Measurements from ENCODE around the gene RPL10.
"Not testable (repeated sequence)": the region's sequence is repeated elsewhere in the genome, so short reads cannot be mapped to it uniquely, and the experiment has no call there.

Gene RPL10

DNA sequence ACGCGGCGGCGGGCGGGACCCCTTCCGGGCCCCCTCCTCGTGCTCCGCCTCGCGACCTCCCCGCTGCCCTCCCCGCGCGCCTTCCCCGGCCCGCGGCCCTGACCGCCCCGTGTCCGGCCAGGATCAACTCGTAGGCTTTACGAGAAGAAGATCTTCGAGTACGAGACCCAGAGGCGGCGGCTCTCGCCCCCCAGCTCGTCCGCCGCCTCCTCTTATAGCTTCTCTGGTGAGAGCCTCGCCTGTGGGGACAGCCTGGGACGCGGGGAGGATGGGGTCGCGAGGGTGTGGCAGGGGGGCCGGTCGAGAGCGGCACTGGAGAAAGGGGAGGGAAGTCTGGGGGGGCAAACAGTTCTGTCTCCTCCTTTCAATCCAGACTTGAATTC, 18.6 kb upstream of the RPL10 start:
- Histone ChIP-seq H3K9me3 (ENCODE audit: control insufficient read depth, insufficient read depth, low read length) (peaks cover 20% of the 10 kb centered on the region; the same call in 1 of the 2 replicates), H3K4me1 (ENCODE audit: control insufficient read depth, insufficient read depth, low read length) (peaks cover 11% of the 10 kb centered on the region), H3K36me3 (ENCODE audit: control insufficient read depth, insufficient read depth, low read length) (peaks cover 10% of the 10 kb centered on the region; the same call in 1 of the 2 replicates), H3K9ac (ENCODE audit: low read depth, low read length) (peak overlapping the region; percentile 92), H3K4me3 (ENCODE audit: low read depth, low read length) (peak overlapping the region; percentile 80), H3K27me3 (ENCODE audit: control insufficient read depth, insufficient read depth, low read length) (no peaks in the 10 kb centered on the region), H3K27ac (ENCODE audit: low read depth, low read length) (peak overlapping the region; percentile 95)

GRCh38 chrX:154380153-154380552, 18.0 kb upstream of the RPL10 start:
- Histone ChIP-seq H3K9me3 (ENCODE audit: control insufficient read depth, insufficient read depth, low read length) (peaks cover 20% of the 10 kb centered on the region; the same call in 1 of the 2 replicates), H3K36me3 (ENCODE audit: control insufficient read depth, insufficient read depth, low read length) (peaks cover 10% of the 10 kb centered on the region; the same call in 1 of the 2 replicates), H3K4me3 (ENCODE audit: low read depth, low read length) (peak overlapping the region; percentile 80), H3K9ac (ENCODE audit: low read depth, low read length) (peak overlapping the region; percentile 92; the same call in 1 of the 2 replicates), H3K27me3 (ENCODE audit: control insufficient read depth, insufficient read depth, low read length) (no peaks in the 10 kb centered on the region), H3K27ac (ENCODE audit: low read depth, low read length) (peak overlapping the region; percentile 95), H3K4me1 (ENCODE audit: control insufficient read depth, insufficient read depth, low read length) (peaks cover 11% of the 10 kb centered on the region)

DNA sequence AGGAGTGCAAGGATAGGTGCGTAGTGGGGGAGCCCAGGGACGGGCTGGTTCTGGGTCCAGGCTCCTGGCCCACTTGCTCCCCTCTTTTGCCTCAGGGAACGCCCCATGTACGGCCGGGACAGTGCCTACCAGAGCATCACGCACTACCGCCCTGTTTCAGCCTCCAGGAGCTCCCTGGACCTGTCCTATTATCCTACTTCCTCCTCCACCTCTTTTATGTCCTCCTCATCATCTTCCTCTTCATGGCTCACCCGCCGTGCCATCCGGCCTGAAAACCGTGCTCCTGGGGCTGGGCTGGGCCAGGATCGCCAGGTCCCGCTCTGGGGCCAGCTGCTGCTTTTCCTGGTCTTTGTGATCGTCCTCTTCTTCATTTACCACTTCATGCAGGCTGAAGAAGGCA, 17.4 kb upstream of the RPL10 start:
- H3K36me3 ChIP-seq (ENCODE audit: control insufficient read depth, insufficient read depth, low read length), result peaks cover 10% of the 10 kb centered on the region; the same call in 1 of the 2 replicates
- peaks cover 11% of the 10 kb centered on the region for H3K4me1 ChIP-seq (ENCODE audit: control insufficient read depth, insufficient read depth, low read length)
- peaks cover 20% of the 10 kb centered on the region; the same call in 1 of the 2 replicates for H3K9me3 ChIP-seq (ENCODE audit: control insufficient read depth, insufficient read depth, low read length)
- H3K4me3 ChIP-seq (ENCODE audit: low read depth, low read length), result peak overlapping the region; percentile 80
- peak overlapping the region; percentile 95 for H3K27ac ChIP-seq (ENCODE audit: low read depth, low read length)
- H3K27me3 ChIP-seq (ENCODE audit: control insufficient read depth, insufficient read depth, low read length), result no peaks in the 10 kb centered on the region
- peak overlapping the region; percentile 92; the same call in 1 of the 2 replicates for H3K9ac ChIP-seq (ENCODE audit: low read depth, low read length)

DNA sequence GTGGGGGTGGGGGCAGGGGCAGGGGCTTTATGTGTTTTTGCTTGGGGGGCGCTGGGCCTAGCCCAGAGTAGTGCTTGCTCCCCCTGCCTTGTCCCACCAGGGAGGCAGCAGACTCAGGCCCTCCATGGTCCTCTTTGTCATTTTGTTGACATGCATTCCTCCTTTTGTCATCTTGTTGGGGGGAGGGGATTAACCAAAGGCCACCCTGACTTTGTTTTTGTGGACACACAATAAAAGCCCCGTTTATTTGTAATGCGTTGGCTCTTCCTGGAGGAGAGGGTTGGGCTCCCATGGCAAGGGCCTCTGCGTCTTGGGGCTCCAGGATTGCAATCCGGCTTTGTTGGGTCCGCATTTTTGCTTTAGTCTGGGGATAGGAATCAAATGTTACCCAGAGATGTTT, 16.9 kb upstream of the RPL10 start:
- H3K36me3 ChIP-seq (ENCODE audit: control insufficient read depth, insufficient read depth, low read length), result peaks cover 10% of the 10 kb centered on the region; the same call in 1 of the 2 replicates
- peaks cover 20% of the 10 kb centered on the region; the same call in 1 of the 2 replicates for H3K9me3 ChIP-seq (ENCODE audit: control insufficient read depth, insufficient read depth, low read length)
- H3K4me3 ChIP-seq (ENCODE audit: low read depth, low read length), result peak overlapping the region; percentile 35; the same call in 1 of the 2 replicates
- no peaks in the 10 kb centered on the region for H3K27me3 ChIP-seq (ENCODE audit: control insufficient read depth, insufficient read depth, low read length)
- peak overlapping the region; percentile 46; the same call in 1 of the 2 replicates for H3K9ac ChIP-seq (ENCODE audit: low read depth, low read length)
- H3K4me1 ChIP-seq (ENCODE audit: control insufficient read depth, insufficient read depth, low read length), result peaks cover 11% of the 10 kb centered on the region
- peak overlapping the region; percentile 95 for H3K27ac ChIP-seq (ENCODE audit: low read depth, low read length)

DNA sequence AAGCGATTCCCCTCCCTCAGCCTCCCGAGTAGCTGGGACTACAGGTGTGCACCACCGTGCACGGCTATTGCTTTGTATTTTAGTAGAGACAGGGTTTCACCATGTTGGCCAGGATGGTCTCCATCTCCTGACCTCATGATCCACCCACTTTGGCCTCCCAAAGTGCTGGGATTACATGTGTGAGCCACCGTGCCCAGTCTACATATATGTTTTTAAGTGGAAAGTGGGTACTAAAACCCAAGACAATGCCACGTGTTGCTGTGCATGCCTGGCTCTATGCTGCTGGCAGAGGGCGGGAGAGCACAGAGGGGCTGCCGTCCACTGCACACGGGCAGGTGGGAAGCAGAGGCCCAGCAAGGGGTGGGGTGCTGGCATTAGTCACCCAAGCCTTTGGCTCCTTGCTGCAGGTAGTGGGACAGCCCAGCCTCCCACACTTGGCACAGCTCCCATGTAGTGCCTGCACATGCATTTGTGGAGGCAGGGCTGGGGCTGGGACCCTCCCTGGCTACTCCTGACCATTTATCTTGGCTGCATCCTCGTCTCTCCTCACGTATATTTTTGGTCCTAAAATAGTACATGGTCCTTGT, 15.6 kb upstream of the RPL10 start:
- Histone ChIP-seq H3K4me3 (ENCODE audit: low read depth, low read length) (no peak overlapping the region), H3K36me3 (ENCODE audit: control insufficient read depth, insufficient read depth, low read length) (peaks cover 10% of the 10 kb centered on the region; the same call in 1 of the 2 replicates), H3K27me3 (ENCODE audit: control insufficient read depth, insufficient read depth, low read length) (no peaks in the 10 kb centered on the region), H3K27ac (ENCODE audit: low read depth, low read length) (no peak overlapping the region), H3K9ac (ENCODE audit: low read depth, low read length) (no peak overlapping the region), H3K4me1 (ENCODE audit: control insufficient read depth, insufficient read depth, low read length) (peaks cover 11% of the 10 kb centered on the region), H3K9me3 (ENCODE audit: control insufficient read depth, insufficient read depth, low read length) (peaks cover 17% of the 10 kb centered on the region; the same call in 1 of the 2 replicates)

- Histone ChIP-seq H3K36me3 (ENCODE audit: control insufficient read depth, insufficient read depth, low read length) (peaks cover 10% of the 10 kb centered on the region; the same call in 1 of the 2 replicates), H3K4me1 (ENCODE audit: control insufficient read depth, insufficient read depth, low read length) (peaks cover 11% of the 10 kb centered on the region), H3K27me3 (ENCODE audit: control insufficient read depth, insufficient read depth, low read length) (no peaks in the 10 kb centered on the region), H3K27ac (ENCODE audit: low read depth, low read length) (no peak overlapping the region), H3K4me3 (ENCODE audit: low read depth, low read length) (no peak overlapping the region), H3K9me3 (ENCODE audit: control insufficient read depth, insufficient read depth, low read length) (peaks cover 17% of the 10 kb centered on the region; the same call in 1 of the 2 replicates), H3K9ac (ENCODE audit: low read depth, low read length) (no peak overlapping the region)
Measured at GRCh38 chrX:154383359-154384283, 14.6 kb upstream of the RPL10 start.

DNA sequence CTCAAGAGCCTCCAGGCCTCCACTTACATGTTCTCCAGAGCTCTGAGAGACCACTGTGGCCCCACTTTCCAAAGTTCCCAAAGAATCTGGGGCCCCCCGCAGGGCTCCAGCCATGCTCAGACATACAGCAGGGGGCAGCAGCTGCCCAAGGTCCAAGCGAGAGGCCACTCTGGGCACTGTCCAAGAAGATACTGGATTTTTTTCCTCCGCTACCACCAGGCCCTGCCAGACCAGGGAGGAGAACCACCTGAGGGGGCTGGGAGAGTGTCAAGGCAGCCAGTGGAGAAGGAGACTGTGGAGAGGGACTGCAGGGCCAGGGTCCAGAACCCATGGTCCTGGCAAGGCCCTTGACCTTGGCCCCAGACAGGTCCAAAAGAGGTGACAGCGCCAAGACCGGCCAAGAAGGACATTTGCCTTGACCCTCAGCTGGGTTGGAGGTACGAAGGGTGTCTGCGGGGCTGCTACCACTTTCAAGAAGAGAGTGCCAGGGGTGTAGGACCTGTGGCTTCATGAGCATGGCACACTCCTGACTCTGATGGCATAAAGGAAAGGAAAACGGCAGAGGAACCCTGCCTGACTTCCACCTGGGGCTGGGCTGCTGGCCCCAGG, 13.8 kb upstream of the RPL10 start:
- H3K4me1 ChIP-seq (ENCODE audit: control insufficient read depth, insufficient read depth, low read length), result peaks cover 11% of the 10 kb centered on the region
- no peak overlapping the region for H3K27ac ChIP-seq (ENCODE audit: low read depth, low read length)
- H3K4me3 ChIP-seq (ENCODE audit: low read depth, low read length), result no peak overlapping the region
- H3K9me3 ChIP-seq (ENCODE audit: control insufficient read depth, insufficient read depth, low read length), result peaks cover 17% of the 10 kb centered on the region; the same call in 1 of the 2 replicates
- no peaks in the 10 kb centered on the region for H3K27me3 ChIP-seq (ENCODE audit: control insufficient read depth, insufficient read depth, low read length)
- no peak overlapping the region for H3K9ac ChIP-seq (ENCODE audit: low read depth, low read length)
- peaks cover 10% of the 10 kb centered on the region; the same call in 1 of the 2 replicates for H3K36me3 ChIP-seq (ENCODE audit: control insufficient read depth, insufficient read depth, low read length)

DNA sequence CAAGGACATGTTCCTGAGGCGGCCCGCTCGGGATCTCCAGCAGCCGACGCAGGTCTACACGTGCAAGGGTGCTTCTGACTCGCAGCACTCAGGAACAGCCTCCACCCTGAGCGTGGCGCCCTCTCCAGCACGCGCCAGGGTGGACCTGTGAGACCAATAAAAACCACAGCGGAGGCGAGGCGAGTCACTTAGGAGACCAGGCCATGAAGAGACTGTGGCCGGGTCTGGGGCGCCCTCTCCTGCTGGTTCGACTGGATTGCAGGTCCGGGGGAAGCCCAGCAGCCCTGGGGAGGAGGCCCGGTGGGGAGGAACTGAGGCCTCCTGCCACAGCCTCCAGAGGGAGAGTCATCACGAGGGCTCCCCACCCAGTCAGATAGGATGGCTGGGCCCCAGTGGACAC, 10.1 kb upstream of the RPL10 start:
- not testable (repeated sequence) for H3K4me3 ChIP-seq (ENCODE audit: low read depth, low read length); H3K4me1 ChIP-seq (ENCODE audit: control insufficient read depth, insufficient read depth, low read length); H3K27ac ChIP-seq (ENCODE audit: low read depth, low read length); H3K36me3 ChIP-seq (ENCODE audit: control insufficient read depth, insufficient read depth, low read length); H3K27me3 ChIP-seq (ENCODE audit: control insufficient read depth, insufficient read depth, low read length); H3K9me3 ChIP-seq (ENCODE audit: control insufficient read depth, insufficient read depth, low read length); H3K9ac ChIP-seq (ENCODE audit: low read depth, low read length)

DNA sequence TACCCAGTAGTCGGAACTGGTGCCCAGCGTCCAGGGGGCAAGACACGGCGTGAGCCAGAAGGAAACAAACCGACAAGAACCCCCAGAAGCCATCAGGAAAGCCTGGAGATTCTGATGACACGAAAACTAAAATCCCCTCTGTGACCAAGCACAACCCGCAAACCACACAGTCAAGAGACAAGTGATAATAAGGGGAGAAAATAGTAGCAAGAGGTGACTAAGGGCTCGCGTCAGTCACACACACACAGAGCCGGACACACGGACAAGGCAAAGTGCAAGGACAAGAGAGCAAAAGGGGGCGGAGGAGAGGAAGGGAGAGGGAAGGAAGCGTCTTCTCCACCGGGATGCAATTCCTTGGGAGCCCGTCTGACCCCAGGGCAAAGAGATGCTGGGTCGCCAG, 9.5 kb upstream of the RPL10 start:
- not testable (repeated sequence) for H3K36me3 ChIP-seq (ENCODE audit: control insufficient read depth, insufficient read depth, low read length); H3K27ac ChIP-seq (ENCODE audit: low read depth, low read length); H3K9me3 ChIP-seq (ENCODE audit: control insufficient read depth, insufficient read depth, low read length); H3K4me1 ChIP-seq (ENCODE audit: control insufficient read depth, insufficient read depth, low read length); H3K9ac ChIP-seq (ENCODE audit: low read depth, low read length); H3K4me3 ChIP-seq (ENCODE audit: low read depth, low read length); H3K27me3 ChIP-seq (ENCODE audit: control insufficient read depth, insufficient read depth, low read length)

DNA sequence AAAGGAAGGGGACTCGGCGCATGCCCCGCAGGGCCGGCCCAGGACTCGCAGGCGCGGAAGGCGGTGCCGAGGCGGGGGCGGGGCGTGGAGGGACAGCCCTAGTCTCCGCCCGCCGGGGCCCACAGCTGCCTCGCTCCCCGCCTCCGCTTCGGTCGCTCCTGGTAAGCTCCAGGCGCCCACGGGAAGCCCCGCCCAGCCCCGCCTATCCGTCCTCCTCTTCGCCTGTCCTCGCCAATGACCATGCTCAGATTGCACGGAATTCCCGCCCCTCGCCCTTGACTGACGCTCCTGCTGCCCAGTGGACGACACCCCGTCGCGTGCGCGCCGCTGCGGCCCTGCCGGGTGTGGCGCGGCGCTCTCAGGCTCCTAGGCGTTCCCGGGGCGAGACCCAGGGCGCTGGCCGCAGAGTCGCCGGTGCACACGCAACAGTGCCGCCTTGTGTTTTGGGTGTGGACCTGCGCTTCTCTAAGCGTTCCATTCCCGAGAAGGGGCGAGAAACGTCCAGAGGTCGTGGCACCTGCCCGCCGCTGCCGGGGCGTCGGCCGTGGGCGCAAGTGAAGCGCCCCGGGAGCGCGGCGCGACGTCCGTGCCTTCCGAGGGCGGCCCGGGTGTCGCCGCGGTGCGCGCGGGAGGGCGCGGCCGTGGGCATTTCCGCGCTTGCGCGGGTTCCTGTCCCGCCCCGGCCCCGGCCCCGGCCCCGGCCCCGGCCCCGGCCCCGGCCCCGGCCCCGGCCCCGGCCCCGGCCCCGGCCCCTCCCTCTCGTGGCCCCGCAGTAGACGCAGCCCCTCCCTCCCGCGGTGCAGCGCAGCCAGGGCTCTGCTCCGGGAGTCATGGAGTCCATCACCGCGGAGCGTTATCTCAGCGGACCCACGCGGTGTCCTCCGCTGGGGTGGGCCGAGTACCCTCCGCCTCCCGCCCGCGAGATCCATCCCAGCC, 8.1 kb upstream of the RPL10 start:
- not testable (repeated sequence) for H3K27me3 ChIP-seq (ENCODE audit: control insufficient read depth, insufficient read depth, low read length); H3K9me3 ChIP-seq (ENCODE audit: control insufficient read depth, insufficient read depth, low read length); H3K36me3 ChIP-seq (ENCODE audit: control insufficient read depth, insufficient read depth, low read length); H3K27ac ChIP-seq (ENCODE audit: low read depth, low read length); H3K9ac ChIP-seq (ENCODE audit: low read depth, low read length); H3K4me1 ChIP-seq (ENCODE audit: control insufficient read depth, insufficient read depth, low read length); H3K4me3 ChIP-seq (ENCODE audit: low read depth, low read length)
